ENCODE results near the gene STARD9. TPM values are rescaled to one million over a fixed set of nuclear protein-coding genes. Genes with fewer than 3 reads are reported as not detected.

STARD9 gene
- total and polyA plus RNA-seq, 10 of the 15 experiments (the other 5 are each of a cell fraction or from before 2014, with no cell fraction given): 0.58 to 11.5 (median 6.1) TPM

DNA sequence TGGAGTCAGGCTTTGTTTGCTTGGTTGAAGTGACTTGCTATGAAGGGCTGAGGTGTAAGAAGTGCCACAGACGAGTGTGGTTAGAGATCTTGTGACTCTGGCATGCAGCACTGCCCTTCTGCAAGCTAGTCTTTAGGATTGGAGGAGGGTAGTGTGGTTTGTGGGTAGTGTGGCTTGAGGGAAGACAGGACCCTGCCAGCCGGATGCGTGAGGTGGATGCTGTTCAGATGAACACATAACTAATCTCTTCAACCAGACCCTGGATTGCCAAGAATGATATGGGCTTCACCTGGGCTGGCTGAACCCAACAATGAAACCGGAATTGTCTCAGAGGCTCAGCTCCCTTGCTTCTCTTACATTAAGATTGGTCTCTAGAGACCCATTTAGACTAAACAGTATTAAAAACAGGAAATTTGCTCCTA lies 32.7 kb downstream of the STARD9 start (continued):
- TF ChIP-seq, protein P1, sequence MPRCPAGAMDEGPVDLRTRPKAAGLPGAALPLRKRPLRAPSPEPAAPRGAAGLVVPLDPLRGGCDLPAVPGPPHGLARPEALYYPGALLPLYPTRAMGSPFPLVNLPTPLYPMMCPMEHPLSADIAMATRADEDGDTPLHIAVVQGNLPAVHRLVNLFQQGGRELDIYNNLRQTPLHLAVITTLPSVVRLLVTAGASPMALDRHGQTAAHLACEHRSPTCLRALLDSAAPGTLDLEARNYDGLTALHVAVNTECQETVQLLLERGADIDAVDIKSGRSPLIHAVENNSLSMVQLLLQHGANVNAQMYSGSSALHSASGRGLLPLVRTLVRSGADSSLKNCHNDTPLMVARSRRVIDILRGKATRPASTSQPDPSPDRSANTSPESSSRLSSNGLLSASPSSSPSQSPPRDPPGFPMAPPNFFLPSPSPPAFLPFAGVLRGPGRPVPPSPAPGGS (IDR thresholded peaks at IDR 0.05; ENCODE audit: borderline replicate concordance, insufficient read depth, low read depth, low read length, poor library complexity, severe bottlenecking): no peak
- no peak for TF ChIP-seq ZNF274 (IDR thresholded peaks at IDR 0.05; ENCODE audit: insufficient read depth, insufficient read length)
- TF ChIP-seq, protein P2, sequence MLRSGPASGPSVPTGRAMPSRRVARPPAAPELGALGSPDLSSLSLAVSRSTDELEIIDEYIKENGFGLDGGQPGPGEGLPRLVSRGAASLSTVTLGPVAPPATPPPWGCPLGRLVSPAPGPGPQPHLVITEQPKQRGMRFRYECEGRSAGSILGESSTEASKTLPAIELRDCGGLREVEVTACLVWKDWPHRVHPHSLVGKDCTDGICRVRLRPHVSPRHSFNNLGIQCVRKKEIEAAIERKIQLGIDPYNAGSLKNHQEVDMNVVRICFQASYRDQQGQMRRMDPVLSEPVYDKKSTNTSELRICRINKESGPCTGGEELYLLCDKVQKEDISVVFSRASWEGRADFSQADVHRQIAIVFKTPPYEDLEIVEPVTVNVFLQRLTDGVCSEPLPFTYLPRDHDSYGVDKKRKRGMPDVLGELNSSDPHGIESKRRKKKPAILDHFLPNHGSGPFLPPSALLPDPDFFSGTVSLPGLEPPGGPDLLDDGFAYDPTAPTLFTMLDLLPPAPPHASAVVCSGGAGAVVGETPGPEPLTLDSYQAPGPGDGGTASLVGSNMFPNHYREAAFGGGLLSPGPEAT (IDR thresholded peaks at IDR 0.05; ENCODE audit: low read depth): peak; percentile 50; the same call in 1 of the 2 replicates
- TF ChIP-seq POLR2A (IDR thresholded peaks at IDR 0.05; ENCODE audit: low read depth, low read length): no peak
- TF ChIP-seq, protein P3, sequence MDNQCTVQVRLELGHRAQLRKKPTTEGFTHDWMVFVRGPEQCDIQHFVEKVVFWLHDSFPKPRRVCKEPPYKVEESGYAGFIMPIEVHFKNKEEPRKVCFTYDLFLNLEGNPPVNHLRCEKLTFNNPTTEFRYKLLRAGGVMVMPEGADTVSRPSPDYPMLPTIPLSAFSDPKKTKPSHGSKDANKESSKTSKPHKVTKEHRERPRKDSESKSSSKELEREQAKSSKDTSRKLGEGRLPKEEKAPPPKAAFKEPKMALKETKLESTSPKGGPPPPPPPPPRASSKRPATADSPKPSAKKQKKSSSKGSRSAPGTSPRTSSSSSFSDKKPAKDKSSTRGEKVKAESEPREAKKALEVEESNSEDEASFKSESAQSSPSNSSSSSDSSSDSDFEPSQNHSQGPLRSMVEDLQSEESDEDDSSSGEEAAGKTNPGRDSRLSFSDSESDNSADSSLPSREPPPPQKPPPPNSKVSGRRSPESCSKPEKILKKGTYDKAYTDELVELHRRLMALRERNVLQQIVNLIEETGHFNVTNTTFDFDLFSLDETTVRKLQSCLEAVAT (IDR thresholded peaks at IDR 0.05): peak; percentile 87
- no peak for TF ChIP-seq YY1 (IDR thresholded peaks at IDR 0.05; ENCODE audit: low read depth, low read length)
- TF ChIP-seq JUNB (IDR thresholded peaks at IDR 0.05): no peak
- peak; percentile 25; the same call in 1 of the 2 replicates for TF ChIP-seq PAX5 (IDR thresholded peaks at IDR 0.05; ENCODE audit: borderline replicate concordance, low read depth, low read length)
- TF ChIP-seq, protein P4, sequence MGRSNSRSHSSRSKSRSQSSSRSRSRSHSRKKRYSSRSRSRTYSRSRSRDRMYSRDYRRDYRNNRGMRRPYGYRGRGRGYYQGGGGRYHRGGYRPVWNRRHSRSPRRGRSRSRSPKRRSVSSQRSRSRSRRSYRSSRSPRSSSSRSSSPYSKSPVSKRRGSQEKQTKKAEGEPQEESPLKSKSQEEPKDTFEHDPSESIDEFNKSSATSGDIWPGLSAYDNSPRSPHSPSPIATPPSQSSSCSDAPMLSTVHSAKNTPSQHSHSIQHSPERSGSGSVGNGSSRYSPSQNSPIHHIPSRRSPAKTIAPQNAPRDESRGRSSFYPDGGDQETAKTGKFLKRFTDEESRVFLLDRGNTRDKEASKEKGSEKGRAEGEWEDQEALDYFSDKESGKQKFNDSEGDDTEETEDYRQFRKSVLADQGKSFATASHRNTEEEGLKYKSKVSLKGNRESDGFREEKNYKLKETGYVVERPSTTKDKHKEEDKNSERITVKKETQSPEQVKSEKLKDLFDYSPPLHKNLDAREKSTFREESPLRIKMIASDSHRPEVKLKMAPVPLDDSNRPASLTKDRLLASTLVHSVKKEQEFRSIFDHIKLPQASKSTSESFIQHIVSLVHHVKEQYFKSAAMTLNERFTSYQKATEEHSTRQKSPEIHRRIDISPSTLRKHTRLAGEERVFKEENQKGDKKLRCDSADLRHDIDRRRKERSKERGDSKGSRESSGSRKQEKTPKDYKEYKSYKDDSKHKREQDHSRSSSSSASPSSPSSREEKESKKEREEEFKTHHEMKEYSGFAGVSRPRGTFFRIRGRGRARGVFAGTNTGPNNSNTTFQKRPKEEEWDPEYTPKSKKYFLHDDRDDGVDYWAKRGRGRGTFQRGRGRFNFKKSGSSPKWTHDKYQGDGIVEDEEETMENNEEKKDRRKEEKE (IDR thresholded peaks at IDR 0.05): no peak
- no peak for TF ChIP-seq JUND (IDR thresholded peaks at IDR 0.05; ENCODE audit: low read depth, low read length)
- TF ChIP-seq MEF2B (IDR thresholded peaks at IDR 0.05; ENCODE audit: partially characterized antibody, poor library complexity, severe bottlenecking): peak; percentile 44
- TF ChIP-seq CHD4 (IDR thresholded peaks at IDR 0.05): no peak
- TF ChIP-seq SMAD5 (IDR thresholded peaks at IDR 0.05; ENCODE audit: low read depth): no peak
- TF ChIP-seq, protein P5, sequence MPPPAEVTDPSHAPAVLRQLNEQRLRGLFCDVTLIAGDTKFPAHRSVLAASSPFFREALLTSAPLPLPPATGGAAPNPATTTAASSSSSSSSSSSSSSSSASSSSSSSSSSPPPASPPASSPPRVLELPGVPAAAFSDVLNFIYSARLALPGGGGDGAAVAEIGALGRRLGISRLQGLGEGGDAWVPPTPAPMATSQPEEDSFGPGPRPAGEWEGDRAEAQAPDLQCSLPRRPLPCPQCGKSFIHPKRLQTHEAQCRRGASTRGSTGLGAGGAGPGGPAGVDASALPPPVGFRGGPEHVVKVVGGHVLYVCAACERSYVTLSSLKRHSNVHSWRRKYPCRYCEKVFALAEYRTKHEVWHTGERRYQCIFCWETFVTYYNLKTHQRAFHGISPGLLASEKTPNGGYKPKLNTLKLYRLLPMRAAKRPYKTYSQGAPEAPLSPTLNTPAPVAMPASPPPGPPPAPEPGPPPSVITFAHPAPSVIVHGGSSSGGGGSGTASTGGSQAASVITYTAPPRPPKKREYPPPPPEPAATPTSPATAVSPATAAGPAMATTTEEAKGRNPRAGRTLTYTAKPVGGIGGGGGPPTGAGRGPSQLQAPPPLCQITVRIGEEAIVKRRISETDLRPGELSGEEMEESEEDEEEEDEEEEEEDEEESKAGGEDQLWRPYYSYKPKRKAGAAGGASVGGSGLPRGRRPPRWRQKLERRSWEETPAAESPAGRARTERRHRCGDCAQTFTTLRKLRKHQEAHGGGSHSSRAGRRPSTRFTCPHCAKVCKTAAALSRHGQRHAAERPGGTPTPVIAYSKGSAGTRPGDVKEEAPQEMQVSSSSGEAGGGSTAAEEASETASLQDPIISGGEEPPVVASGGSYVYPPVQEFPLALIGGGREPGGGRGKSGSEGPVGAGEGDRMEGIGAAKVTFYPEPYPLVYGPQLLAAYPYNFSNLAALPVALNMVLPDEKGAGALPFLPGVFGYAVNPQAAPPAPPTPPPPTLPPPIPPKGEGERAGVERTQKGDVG (CRISPR knock-in tag; IDR thresholded peaks at IDR 0.05): no peak
- TF ChIP-seq RUNX3 (IDR thresholded peaks at IDR 0.05; ENCODE audit: low read length): peak; percentile 91
- peak; percentile 76 for TF ChIP-seq EED (IDR thresholded peaks at IDR 0.05; ENCODE audit: low read depth)
- TF ChIP-seq MYB (IDR thresholded peaks at IDR 0.05; ENCODE audit: borderline replicate concordance, low read depth, low read length): no peak
- no peak for TF ChIP-seq PAX8 (IDR thresholded peaks at IDR 0.05)
- TF ChIP-seq EP300 (IDR thresholded peaks at IDR 0.05; ENCODE audit: borderline replicate concordance in 1 of 2, control insufficient read depth in 1 of 2, low read depth in 2 of 2, low read length in 2 of 2): peak in 1 of 2 experiments; percentile 52; a peak in 1 of 4 replicates
- TF ChIP-seq SP1 (IDR thresholded peaks at IDR 0.05; ENCODE audit: low read depth, low read length): no peak
- no peak for TF ChIP-seq TCF7 (IDR thresholded peaks at IDR 0.05; ENCODE audit: borderline replicate concordance)

All from GM12878 (cell line).